DND-41 (cell line): ENCODE data around the gene FOLR3.

Experiments used
- CTCF ChIP-seq: IDR thresholded peaks from 2 replicates; pipeline ENCODE4 v1.5.1; 2012; ENCODE audit warnings: borderline replicate concordance, low read length, moderate library complexity, mild to moderate bottlenecking; ENCODE audit not compliant: poor library complexity, severe bottlenecking; ENCODE audit errors: extremely low read depth
- EZH2 ChIP-seq: IDR thresholded peaks from 3 replicates; pipeline ENCODE4 v1.6.1; 2012; ENCODE audit warnings: borderline replicate concordance, low read depth, mild to moderate bottlenecking, moderate library complexity, low read length, inconsistent platforms; ENCODE audit not compliant: severe bottlenecking

GRCh38 chr11:72102946-72103753 lies 32.4 kb upstream of the FOLR3 start, which contains the start of gene LAMTOR1:
- TF ChIP-seq EZH2 (no peak), CTCF (peak; percentile 48)
